ENCODE data around the gene PPP6R2. TPM values are rescaled to one million over a fixed set of nuclear protein-coding genes. Genes with fewer than 3 reads are reported as not detected.

PPP6R2 gene
- total and polyA plus RNA-seq, 2 experiments from 2014 or later = 41.4 to 88.4 TPM

DNA sequence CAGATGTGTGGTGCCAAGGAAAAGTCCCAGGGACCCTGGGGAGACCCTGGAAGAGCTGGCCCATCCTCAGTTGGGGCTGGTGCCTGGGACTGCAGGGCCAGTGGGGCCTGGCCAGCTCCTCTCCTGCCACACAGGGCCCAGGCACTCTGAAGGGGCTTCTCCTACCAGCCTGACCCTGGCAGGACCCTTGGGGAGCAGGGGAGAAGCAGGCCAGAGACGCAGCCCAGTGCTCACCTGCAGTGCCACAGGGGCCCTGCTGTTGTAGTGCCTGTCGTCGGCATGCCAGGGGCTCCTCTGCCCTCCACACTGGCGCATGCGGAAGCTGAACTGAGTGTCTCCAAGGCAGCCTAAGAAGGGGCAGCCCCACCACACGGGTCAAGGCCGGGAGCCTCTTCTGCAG, 25.5 kb upstream of the PPP6R2 start:
- TF ChIP-seq, protein P1, sequence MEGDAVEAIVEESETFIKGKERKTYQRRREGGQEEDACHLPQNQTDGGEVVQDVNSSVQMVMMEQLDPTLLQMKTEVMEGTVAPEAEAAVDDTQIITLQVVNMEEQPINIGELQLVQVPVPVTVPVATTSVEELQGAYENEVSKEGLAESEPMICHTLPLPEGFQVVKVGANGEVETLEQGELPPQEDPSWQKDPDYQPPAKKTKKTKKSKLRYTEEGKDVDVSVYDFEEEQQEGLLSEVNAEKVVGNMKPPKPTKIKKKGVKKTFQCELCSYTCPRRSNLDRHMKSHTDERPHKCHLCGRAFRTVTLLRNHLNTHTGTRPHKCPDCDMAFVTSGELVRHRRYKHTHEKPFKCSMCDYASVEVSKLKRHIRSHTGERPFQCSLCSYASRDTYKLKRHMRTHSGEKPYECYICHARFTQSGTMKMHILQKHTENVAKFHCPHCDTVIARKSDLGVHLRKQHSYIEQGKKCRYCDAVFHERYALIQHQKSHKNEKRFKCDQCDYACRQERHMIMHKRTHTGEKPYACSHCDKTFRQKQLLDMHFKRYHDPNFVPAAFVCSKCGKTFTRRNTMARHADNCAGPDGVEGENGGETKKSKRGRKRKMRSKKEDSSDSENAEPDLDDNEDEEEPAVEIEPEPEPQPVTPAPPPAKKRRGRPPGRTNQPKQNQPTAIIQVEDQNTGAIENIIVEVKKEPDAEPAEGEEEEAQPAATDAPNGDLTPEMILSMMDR (IDR thresholded peaks at IDR 0.05; ENCODE audit: low read depth, low read length) = no peak
- H3K9me3 ChIP-seq (ENCODE audit: low read depth) = no peaks in the 10 kb centered on the region
- DNase-seq (ENCODE audit: low read depth in 1 of 2, low spot score in 1 of 2) = no peak
- peaks cover 10% of the 10 kb centered on the region for H3K4me1 ChIP-seq (ENCODE audit: low read depth)
- H3K27ac ChIP-seq = no peak overlapping the region
- no peaks in the 10 kb centered on the region for H3K36me3 ChIP-seq
- no peak overlapping the region for H3K4me3 ChIP-seq
- no peaks in the 10 kb centered on the region for H3K27me3 ChIP-seq

DNA sequence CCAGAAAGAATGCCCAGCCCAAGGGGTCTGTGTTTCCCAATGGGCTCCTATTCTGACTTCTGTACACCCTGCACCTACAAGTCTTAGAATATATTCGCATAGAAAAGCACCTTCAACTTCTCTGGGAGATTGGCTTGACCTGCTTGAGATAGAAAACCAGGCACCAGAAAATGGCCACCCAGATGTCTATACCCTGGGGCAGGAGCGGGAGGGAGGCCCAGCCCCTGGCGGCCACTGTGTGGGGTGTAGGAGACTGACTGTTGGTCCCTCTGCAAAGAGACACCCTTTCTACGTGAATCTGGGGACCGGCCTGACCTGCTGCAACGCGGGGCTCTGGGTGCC, 24.8 kb upstream of the PPP6R2 start:
- no peak for DNase-seq (ENCODE audit: low read depth in 1 of 2, low spot score in 1 of 2)
- no peak overlapping the region for H3K27ac ChIP-seq
- no peaks in the 10 kb centered on the region for H3K36me3 ChIP-seq
- H3K4me1 ChIP-seq (ENCODE audit: low read depth) = peaks cover 10% of the 10 kb centered on the region
- TF ChIP-seq, protein P1 (IDR thresholded peaks at IDR 0.05; ENCODE audit: low read depth, low read length) = no peak
- no peaks in the 10 kb centered on the region for H3K9me3 ChIP-seq (ENCODE audit: low read depth)
- H3K4me3 ChIP-seq = no peak overlapping the region
- H3K27me3 ChIP-seq = no peaks in the 10 kb centered on the region

DNA sequence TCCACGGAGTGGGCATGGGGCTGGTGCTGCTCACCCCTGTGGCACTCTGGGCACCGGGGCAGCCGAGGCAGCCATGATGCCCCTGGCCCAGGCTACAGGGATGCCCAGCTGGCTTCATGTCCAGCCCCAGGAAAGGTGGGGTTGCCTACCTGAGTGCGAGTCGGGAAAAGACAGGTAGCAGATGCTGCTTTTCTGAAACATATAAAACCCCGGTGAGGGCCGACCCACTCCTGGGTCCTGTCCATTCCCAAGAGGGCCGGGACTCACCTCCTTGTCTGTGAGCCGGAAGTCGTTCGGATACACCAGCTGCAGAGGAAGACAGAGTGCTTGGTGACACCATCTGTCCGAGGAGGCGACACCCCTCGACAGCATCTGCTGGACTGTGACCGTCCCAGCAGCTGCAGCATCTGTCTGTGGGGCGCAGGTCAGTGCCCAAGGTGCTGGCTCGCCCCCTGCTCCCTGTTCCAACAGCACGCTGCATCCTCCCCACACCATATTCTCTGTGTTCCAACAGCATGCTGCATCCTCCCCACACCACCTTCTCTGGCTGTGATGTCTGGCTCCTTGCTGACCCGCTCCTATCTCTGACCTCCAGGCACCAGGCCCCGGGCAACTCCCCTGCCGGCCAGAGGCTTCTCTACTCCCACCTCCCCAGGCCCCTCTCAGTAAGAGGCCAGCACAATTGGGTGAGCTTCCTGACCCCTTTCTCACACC, 24.3 kb upstream of the PPP6R2 start:
- Histone ChIP-seq H3K9me3 (ENCODE audit: low read depth) (no peaks in the 10 kb centered on the region), H3K27ac (no peak overlapping the region), H3K36me3 (no peaks in the 10 kb centered on the region), H3K4me1 (ENCODE audit: low read depth) (peaks cover 10% of the 10 kb centered on the region), H3K4me3 (no peak overlapping the region), H3K27me3 (no peaks in the 10 kb centered on the region)
- TF ChIP-seq, protein P1 (IDR thresholded peaks at IDR 0.05; ENCODE audit: low read depth, low read length) = no peak
- no peak for DNase-seq (ENCODE audit: low read depth in 1 of 2, low spot score in 1 of 2)

DNA sequence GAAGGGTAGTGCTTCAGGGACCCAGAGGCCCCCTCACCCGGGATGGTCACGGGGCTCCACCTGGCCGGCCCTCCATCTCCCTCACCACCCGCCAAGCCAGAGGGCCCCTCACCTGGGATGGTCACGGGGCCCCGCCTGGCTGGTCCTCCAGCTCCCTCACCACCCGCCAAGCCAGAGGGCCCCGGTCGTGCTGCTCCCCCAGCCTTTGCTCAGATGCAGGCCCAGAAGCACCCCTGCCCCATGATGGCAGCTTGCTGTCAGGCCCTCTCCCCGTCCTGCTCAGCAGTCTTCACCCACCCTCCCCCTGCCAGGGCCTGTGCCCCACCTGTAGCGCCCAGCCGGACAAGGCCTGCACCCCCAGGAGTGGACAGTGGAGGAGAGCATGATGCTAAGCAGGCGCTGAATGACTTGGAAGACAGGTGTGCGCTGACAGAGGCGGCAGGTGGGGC, 23.6 kb upstream of the PPP6R2 start:
- H3K27me3 ChIP-seq = no peaks in the 10 kb centered on the region
- H3K4me3 ChIP-seq = no peak overlapping the region
- no peaks in the 10 kb centered on the region for H3K9me3 ChIP-seq (ENCODE audit: low read depth)
- no peak overlapping the region for H3K27ac ChIP-seq
- peaks cover 6% of the 10 kb centered on the region for H3K4me1 ChIP-seq (ENCODE audit: low read depth)
- no peak for DNase-seq (ENCODE audit: low read depth in 1 of 2, low spot score in 1 of 2)
- H3K36me3 ChIP-seq = no peaks in the 10 kb centered on the region
- TF ChIP-seq, protein P1 (IDR thresholded peaks at IDR 0.05; ENCODE audit: low read depth, low read length) = no peak

DNA sequence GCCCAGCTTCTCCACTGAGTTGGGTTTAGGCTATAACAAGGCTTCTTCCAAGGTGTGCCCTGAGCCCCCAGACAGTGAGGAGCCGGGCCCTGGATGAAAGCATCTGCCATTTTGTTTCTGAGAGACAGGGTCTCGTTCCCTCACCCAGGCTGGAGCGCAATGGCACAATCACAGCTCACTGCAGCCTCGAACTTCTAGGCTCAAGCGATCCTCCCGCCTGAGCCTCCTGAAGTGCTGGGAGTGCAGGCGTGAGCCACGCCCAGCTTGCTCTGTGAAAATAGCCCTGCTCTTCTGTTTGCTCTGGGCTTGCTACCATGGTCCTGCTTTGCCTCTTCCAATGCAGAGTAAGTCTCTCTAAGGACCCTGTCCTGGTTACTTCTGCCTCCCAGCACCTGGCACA, 23.0 kb upstream of the PPP6R2 start:
- Histone ChIP-seq H3K27me3 (peaks cover 5% of the 10 kb centered on the region), H3K4me3 (no peak overlapping the region), H3K27ac (no peak overlapping the region), H3K9me3 (ENCODE audit: low read depth) (no peaks in the 10 kb centered on the region), H3K4me1 (ENCODE audit: low read depth) (no peaks in the 10 kb centered on the region), H3K36me3 (no peaks in the 10 kb centered on the region)
- TF ChIP-seq, protein P1 (IDR thresholded peaks at IDR 0.05; ENCODE audit: low read depth, low read length) = no peak
- no peak for DNase-seq (ENCODE audit: low read depth in 1 of 2, low spot score in 1 of 2)
